HG03135 (cell line): ENCODE data around the gene NDUFV3.
"Not testable (repeated sequence)": the region's sequence is repeated elsewhere in the genome, so short reads cannot be mapped to it uniquely, and the experiment has no call there.

Experiments used
- ATAC-seq: cut with Tn5 transposase; IDR thresholded peaks from one replicate; pipeline ENCODE4 v1.9.1; 2021; ENCODE audit warnings: mild to moderate bottlenecking, moderate library complexity; ENCODE audit not compliant: unreplicated experiment

NDUFV3 gene

DNA sequence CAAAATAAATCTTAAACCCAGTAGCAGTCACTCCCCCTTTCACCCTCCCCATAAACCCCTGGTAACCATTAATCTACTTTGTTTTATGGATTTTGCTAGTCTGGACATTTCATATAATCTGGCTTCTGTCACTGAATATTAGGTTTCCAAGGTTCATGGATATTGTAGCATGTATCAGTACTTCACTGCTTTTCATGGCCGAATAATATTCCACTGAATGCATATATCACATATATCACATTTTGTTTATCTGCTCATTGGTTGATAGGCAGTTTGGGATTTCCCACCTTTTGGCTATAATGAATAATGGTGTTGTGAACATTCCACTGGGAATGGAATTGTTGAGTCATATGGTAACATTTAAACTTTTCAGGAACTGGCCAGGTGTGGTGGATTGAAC is 9.2 kb upstream of the NDUFV3 start:
- no peak for ATAC-seq

DNA sequence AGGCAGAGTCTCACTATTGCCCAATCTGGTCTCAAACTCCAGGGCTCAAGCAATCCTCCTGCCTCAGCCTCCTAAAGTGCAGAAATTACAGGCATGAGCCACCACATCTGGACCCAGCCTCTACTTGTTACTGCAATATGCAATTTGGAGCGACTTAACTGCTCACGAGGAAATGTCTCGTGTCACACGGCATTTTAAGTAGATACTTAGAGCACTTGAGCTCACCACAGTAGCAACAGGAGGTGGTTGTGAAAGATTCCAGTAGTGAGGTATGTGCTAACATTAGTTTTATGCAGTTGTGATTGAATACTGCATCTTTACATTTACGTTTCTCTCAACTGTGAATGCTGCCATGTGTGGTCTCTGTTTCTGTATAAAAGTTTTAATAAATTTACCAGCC is 5.8 kb upstream of the NDUFV3 start:
- ATAC-seq, result no peak

DNA sequence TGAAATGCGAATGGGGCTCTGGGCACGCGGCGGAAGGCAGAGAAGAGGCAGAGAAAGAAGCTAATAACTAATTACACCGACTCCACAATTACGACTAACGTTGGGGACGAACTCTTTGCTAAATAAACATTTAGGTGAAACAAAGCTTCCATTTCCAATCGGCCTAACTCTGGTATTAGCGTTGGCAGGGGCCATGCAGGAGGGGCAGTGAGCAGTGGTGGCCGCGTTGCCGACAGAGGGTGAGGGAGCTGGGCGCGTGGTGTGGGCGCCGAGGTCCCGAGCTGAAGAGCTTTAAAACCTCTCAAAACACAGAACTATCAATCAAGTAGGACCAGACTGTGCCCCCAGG is 553 bp upstream of the NDUFV3 start:
- ATAC-seq, result no peak

DNA sequence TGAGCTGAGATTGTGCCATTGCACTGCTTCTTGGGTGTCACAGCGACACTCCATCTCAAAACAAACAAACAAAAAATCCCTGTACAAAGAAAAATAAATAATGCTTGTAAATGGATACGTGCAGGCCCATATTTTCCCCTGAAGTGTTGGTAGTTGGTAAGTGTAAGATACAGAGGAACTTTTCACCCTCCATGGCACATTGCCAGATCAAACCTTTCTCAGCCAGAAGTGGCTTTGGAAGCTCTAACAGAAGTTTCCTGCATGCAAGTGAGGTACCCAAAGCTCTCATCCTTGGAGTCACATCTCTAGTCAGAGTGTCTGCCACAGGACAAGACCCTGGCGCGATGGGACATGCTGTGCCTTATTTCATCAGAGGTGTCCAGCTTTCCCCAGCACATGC is 7.3 kb downstream of the NDUFV3 start:
- ATAC-seq, result no peak

DNA sequence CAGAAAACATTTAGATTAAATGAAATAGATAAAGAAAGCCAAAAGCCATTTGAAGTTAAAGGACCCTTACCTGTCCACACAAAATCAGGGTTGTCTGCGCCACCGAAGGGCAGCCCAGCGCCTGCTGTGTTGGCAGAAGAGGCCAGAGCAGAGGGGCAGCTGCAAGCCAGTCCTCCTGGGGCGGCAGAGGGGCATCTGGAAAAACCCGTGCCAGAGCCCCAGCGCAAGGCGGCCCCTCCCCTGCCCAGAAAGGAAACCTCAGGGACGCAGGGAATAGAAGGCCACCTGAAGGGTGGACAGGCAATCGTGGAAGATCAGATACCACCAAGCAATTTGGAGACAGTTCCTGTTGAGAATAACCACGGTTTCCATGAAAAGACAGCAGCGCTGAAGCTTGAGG is 10.7 kb downstream of the NDUFV3 start:
- no peak for ATAC-seq

DNA sequence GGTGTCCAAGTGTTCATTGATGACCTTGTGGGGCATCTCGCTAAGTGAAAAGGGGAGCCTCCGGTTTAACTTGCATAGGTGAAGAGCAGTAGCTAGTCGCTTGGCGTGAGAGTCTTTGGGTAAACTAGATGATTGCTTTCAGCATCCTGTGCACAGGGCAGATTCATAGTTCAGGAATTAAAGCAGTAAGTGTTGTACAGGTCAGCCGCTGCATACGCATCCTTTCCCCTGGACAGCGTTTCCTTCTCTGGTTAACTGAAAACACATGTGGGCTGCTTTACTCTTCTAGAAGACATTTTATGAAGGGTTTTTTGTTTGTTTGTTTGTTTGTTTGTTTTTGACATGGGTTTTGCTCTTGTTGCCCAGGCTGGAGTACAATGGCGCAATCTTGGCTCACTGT is 12.1 kb downstream of the NDUFV3 start:
- ATAC-seq, result no peak

DNA sequence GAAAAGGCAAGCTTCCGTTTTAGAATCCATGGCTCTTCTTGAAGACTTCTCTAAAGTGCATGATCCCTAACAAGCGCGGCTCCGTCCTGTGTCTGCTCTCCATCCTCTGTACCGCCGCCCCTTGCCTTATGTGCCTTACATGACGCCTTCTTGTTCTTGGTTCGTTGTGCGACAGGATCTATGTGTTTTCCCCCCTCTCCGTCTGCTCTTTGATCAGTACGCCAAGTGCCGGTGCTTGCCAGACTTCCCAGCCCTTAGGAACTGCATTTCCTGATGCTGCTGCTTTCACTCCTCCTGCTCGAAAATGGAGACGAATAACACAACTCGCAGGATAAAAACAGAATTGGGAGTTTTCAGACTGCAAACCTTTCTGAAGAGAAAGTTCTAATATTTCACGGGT is 13.1 kb downstream of the NDUFV3 start:
- ATAC-seq, result no peak

DNA sequence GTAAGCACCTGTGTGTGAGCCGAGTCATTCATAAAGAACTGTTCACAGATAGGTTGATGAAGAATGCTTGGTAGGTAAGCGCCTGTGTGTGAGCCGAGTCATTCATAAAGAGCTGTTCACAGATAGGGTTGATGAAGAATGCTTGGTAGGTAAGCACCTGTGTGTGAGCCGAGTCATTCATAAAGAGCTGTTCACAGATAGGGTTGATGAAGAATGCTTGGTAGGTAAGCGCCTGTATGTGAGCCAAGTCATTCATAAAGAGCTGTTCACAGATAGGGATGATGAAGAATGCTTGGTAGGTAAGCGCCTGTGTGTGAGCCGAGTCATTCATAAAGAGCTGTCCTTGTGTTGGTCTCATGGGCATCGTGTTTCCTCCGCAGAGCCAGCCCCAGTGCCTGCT is 15.4 kb downstream of the NDUFV3 start:
- ATAC-seq, result not testable (repeated sequence)

DNA sequence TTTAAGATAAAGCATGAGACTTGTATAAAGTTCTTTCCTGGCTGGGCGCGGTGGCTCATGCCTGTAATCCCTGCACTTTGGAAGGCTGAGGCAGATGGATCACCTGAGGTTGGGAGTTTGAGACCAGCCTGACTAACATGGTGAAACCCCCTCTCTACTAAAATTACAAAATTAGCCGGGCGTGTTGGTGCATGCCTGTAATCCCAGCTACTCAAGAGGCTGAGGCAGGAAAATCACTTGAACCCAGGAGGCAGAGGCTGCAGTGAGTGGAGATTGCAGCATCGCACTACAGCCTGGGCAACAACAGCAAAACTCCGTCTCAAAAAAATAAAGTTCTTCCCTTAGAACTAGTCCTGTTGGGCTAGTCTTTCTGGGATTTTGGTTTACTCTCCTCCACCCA is 18.8 kb downstream of the NDUFV3 start:
- ATAC-seq, result not testable (repeated sequence)

DNA sequence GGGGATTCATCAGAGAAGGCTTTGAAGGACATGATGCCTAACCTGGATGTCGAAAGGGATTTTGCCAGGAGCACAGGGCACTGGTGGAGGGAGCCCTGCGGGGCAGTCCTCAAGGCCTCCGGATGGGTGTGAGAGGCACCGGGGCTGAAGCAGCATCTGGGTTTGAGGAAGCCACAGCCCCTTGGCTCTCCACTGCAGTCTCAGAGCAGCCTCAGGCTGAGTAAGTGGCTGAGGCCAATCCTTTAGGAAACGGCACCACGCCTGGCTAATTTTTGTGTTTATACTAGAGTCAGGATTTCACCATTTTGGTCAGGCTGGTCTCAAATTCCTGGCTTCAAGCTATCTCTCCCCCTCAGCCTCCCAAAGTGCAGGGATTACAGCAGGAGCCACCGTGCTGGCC is 20.4 kb downstream of the NDUFV3 start:
- no peak for ATAC-seq

DNA sequence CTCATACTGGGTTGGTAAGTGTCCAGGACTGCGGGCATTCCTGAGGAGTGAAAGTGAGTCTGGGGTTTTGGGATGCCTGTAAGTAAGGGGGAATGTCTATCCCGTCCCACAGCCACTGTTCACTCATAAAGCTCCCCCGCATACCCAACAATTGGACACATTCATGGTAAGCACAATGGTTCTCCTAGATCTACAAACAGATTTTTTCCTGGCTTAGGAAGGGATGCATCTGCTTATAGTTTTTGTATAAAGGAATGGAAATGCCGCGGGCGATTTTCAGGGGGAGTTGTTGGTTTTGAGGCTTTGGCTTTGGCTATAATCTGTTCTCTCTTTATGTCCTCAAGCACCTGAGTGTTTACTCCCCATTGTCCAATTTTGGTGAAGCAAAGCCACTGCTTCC is 25.2 kb downstream of the NDUFV3 start:
- ATAC-seq, result no peak

DNA sequence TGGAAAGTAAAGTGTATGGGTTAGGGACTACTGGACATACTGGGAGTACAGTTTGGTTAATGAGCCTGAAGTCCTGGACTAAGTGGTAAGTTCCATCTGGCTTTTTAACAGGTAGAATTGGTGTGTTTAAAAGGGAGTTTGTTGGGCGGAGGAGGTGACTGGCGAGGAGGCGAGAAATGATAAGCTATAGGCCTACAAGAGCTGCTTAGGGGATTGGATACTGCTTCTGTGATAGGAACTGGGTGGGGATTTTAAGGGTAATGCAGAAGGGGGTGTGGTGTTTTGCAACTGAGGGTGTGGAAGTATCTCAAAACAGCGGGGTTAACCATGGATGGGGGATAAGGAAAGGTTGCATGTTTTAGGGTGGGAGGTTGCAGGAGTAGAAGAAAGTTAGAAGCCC is 28.8 kb downstream of the NDUFV3 start:
- no peak for ATAC-seq

DNA sequence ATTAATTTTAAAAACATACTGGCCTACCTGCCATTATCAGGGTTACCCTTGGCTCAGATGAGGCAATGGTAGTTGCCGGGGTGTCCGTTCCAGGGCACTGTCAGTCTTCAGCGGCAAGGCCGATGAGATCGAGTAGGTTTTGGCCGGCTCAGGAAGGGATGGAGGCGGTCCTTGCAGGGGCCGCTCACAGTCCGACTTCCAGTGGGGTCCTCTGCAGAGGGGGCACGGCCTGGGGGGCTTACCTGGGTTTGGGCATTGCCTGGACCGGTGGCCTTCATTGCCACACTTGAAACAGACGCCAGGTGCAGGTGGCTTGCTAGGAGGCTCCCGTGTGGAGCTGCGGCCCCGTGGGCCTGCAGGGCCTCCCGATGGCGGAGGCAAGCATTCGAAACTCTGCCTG is 29.8 kb downstream of the NDUFV3 start:
- no peak for ATAC-seq

DNA sequence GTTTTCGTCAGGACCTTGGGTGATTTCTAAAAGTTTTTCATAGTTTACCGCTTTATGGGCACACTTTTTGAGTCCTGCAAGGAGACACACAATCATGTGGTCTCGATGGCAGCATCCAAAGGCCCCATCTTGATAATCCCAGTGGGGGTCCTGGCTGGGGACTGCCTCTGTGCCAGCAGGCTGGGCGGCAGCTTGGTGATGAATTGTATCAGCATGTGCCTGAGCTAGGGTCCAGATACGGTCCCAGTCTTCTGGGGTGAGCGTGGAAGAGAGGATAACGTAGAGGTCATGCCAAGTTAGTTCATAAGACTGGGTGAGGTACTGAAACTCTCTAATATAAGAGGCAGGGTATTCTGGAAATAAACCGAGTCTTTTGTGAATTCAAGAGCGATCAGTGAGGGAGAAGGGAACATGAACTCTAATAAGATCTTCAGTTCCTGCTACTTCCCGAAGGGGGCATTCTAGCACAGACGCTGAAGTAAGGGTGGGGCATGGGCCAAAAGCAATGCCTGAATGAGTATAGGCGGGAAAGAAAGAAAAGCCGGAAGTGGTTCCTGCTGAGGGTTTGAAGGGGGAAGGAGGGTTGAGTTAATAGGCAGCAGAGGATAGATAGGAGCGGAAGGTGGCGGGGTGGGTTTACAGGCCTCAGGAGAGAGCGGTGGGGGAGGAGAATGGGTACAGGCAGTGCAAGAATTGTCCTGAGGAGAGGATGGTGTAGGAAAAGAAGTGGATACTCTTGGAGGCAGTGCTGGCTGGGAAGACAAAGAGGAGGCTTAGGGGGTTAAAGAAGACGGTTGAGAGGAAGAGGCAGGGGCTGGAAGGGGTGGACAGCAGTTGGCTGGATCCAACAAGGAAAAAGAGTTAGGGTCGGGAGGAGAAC is 30.7 kb downstream of the NDUFV3 start:
- ATAC-seq, result peak; percentile 81

DNA sequence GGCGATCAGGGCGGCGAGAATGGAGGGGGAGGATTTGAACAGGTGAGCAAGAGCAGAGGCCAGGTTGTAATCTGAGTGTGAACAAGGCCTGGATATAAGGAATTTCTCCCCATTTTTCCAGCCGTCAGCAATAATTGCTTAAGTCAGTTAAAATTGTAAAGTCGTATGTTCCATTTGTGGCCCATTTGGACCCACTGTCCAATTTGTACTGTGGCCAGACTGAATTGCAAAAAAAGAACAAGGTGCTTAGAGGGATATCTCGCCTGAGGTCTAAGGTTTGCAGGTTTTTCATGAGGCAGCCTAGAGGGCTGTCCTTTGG is 31.3 kb downstream of the NDUFV3 start:
- no peak for ATAC-seq

DNA sequence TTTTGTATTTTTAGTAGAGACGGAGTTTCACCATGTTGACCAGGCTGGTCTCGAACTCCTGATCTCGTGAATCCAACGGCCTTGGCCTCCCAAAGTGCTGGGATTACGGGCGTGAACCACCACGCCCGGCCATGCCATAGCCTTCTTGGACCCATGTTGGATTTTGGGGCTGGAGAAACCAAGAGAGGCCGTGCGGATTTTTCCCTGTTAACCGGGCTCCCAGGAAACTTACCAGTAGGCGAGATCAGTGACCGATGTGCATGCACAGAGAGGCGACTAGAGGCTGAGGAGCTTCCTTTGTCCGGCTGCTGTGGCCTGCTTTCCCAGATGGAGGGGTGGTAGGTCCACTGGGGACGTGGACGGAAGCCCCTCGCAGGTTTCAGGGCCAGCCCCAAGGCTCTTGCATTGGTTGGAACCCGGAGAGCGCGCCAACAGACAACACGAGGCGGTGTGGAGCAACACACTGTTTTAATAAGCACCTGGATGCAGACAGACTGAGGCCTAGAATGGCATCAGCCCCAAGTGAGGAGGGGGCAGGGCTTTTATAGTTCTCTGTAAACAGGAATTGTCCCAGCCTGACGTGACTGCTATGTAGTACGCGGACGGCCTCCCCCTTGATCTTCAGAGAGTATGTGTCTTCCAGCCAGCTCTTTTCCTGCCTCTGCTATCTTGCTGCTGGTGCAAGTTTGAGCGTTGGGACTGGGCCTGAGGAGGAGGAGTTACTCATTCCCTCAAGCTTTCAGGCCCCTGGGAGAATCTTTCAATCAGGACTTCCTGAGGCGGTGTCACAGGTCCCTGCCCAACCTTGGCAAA is 32.2 kb downstream of the NDUFV3 start, which contains the start of gene ERVH48-1:
TSS of gene ERVH48-1 (minus strand) at position 517 of the 813 bp plus-strand sequence. CDS start 6,624 bp downstream, outside the sequence.
- no peak for ATAC-seq

DNA sequence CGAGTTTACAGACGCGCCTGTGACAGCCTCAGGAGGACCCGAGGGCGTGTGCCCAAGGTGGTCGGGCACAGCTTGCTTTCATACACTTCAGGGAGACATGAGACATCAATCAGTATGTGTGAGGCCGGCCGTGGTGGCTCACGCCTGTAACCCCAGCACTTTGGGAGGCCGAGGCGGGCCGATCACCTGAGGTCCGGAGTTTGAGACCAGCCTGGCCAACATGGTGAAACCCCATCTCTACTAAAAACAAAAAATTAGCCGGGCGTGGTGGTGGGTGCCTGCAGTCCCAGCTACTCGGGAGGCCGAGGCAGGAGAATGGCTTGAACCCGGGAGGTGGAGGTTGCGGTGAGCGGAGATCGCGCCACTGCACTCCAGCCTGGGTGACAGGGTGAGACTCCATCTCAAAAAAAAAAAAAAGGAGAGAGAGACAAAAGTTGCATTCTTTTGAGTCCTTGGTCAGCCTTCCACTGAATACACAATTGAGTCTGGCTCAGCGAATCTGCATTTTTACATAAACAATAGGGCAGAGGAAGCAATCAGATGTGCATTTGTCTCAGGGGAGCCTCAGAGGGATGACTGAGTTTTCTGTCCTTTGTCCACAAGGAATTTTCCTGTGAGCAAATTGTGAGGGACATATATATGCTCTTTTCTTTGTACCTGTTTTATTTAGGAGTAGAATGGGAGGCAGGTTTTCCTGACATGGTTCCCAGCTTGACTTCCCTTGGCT is 34.5 kb downstream of the NDUFV3 start:
- ATAC-seq, result not testable (repeated sequence)

DNA sequence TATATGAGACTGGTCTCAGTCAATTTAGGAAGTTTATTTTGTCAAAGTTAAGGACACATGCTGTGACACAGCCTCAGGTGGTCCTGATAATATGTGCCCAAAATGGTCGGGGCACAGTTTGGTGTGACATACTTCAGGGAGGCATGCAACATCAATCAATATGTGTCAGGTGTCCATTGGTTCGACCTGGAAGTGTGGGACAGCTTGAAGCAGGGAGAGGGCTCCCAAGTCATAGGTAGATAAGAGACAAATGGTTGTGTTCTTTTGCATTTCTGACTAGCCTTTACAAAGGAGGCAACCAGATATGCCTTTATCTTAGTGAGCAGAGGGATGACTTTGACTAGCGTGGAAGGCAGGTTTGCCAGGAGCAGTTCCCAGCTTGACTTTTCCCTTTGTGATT is 36.9 kb downstream of the NDUFV3 start:
- ATAC-seq, result no peak

DNA sequence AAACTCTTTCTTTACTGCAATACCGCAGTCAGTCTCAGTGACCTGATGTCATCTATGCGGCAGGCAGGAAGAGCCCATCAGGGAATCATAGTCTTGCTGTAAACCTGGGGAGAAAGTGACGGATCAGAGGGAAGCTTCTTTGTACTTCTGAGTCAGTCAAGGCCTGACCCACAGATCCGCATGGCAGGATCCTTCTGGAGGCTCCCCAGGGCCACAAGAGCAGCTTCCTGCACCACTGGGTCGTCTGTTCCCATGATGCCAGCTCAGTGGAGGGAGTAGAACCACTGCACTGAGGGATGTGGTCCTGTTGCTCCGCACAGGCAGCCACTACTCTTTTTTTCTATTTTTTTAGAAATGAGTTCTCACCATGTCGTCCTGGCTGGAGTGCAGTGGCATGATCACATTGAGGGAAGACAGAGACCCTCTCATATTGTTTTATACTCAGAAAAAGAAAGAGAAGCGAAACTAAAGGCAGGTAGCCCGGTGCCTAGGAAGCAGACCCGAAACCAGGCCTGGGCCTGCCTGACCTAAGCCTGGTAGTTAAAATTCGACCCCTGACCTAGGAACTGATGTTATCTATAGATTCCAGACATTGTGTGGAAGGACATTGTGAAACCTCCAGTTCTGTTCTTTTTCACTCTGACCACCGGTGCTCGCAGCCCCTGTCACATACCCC is 38.6 kb downstream of the NDUFV3 start:
- no peak for ATAC-seq

DNA sequence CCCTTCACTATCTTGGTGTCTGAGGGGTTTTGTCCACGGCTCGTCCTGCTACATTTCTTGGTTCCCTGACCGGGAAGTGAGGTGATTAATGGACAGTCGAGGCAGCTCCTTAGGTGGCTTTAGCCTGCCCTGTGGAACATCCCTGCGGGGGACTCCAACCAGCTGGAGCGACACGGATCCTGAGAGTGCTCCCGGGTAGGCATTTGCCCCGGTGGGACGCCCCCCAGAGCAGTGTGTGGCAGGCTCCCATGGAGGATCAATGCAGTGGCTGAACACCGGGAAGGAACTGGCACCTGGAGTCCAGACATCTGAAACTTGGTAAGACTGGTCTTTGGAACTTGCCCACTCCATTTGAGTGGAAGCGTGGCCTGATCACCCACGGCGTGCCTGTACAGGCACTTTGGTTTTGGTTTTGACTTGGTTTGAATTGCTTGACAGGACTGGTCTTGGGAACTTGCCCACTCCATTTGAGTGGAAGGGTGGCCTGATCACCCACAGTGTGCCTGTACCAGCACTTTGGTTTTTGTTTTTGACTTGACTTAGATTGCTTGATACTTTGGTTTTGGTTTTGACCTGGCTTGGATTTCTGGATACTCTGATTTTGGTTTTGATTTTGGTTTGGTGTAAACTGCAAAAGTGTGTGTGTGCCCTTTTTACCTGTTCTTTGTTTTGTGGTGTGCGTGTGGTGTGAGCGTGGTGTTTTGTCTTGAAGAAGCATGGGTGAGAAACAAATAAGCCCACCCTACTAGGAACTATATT is 39.4 kb downstream of the NDUFV3 start:
- ATAC-seq, result not testable (repeated sequence)
